Endodermal cell (in vitro differentiated cells): ENCODE results near the gene GSG1L. TPM values are rescaled to one million over a fixed set of nuclear protein-coding genes. Genes with fewer than 3 reads are reported as not detected.
A peak's percentile ranks its signal among the peaks of the same experiment; 100 is the strongest.

Source experiments
- DNase-seq: peaks from one replicate; pipeline ENCODE4 v3.0.0-alpha.2; 2017
- H3K27ac ChIP-seq: 2 replicates; pipeline ENCODE4 v1.5.1; 2013; ENCODE audit warnings: mild to moderate bottlenecking, low read depth, low read length, moderate library complexity
- H3K27me3 ChIP-seq: 2 replicates; pipeline ENCODE4 v1.6.1; 2013; ENCODE audit warnings: mild to moderate bottlenecking, low read length, moderate library complexity; ENCODE audit not compliant: insufficient read depth, control insufficient read depth, poor library complexity, severe bottlenecking
- H3K36me3 ChIP-seq: 2 replicates; pipeline ENCODE4 v1.7.0; 2013; ENCODE audit warnings: mild to moderate bottlenecking, low read length, moderate library complexity; ENCODE audit not compliant: control insufficient read depth, insufficient read depth
- H3K4me1 ChIP-seq: one replicate; pipeline ENCODE4 v1.7.0; 2013; ENCODE audit warnings: low read length; ENCODE audit not compliant: control insufficient read depth, insufficient read depth
- H3K4me3 ChIP-seq: 2 replicates; pipeline ENCODE4 v1.5.1; 2013; ENCODE audit warnings: mild to moderate bottlenecking, low read length, moderate library complexity
- H3K9ac ChIP-seq: 2 replicates; pipeline ENCODE4 v1.6.1; 2013; ENCODE audit warnings: mild to moderate bottlenecking, low read length, moderate library complexity; ENCODE audit not compliant: poor library complexity, severe bottlenecking; ENCODE audit errors: extremely low read depth
- H3K9me3 ChIP-seq: 2 replicates; pipeline ENCODE4 v1.6.1; 2013; ENCODE audit warnings: mild to moderate bottlenecking, low read length, moderate library complexity; ENCODE audit not compliant: control insufficient read depth
- H3K27ac Mint-ChIP-seq: 2 replicates; pipeline ENCODE4 v1.8.0; 2020; ENCODE audit warnings: mixed read lengths
- H3K27me3 Mint-ChIP-seq: 2 replicates; pipeline ENCODE4 v1.8.0; 2021; ENCODE audit warnings: mild to moderate bottlenecking, mixed read lengths; ENCODE audit not compliant: insufficient read depth
- H3K36me3 Mint-ChIP-seq: 2 replicates; pipeline ENCODE4 v1.8.0; 2020; ENCODE audit warnings: low read depth, mixed read lengths
- H3K4me1 Mint-ChIP-seq: 2 replicates; pipeline ENCODE4 v1.8.0; 2020; ENCODE audit warnings: mixed read lengths
- H3K4me3 Mint-ChIP-seq: 2 replicates; pipeline ENCODE4 v1.8.0; 2020; ENCODE audit warnings: mild to moderate bottlenecking, moderate library complexity, mixed read lengths
- H3K9me3 Mint-ChIP-seq: 2 replicates; pipeline ENCODE4 v1.8.0; 2020; ENCODE audit warnings: mild to moderate bottlenecking, mixed read lengths
- CTCF ChIP-seq: fragments of 200-600 bp; sonication (generic); conservative IDR thresholded peaks from 2 replicates; pipeline ENCODE4 v1.5.0; 2021; ENCODE audit warnings: antibody characterized with exemption, mild to moderate bottlenecking
- WGBS, 2 experiments: methylation state at CpG; one replicate each; pipeline versions ENCODE4 v1.1.5 to v1.1.7; 2013; ENCODE audit warnings: missing lambda C conversion rate in 2 of 2, mixed read lengths in 1 of 2; ENCODE audit not compliant: insufficient coverage in 1 of 2, insufficient read length in 1 of 2; 5-methylcytosine and 5-hydroxymethylcytosine counted together
- total RNA-seq, 2 donors: library from RNA; stranded (reverse); fragmentation: NEBNext Ultra II Directional in 1 of 2; extraction: Animal tissue kit (Norgen Biotek cat#: 25700) in 1 of 2; gene quantifications; 2 replicates in 1 of 2; 3 replicates in 1 of 2; pipeline ENCODE4 v1.2.1, GENCODE V29; 2021

Gene GSG1L
- total RNA-seq, 2 donors from 2014 or later = 0.24 TPM; not detected in 1

GRCh38 chr16:27748868-27749546, 314.5 kb downstream of the GSG1L start:
- H3K4me3 Mint-ChIP-seq = no peak overlapping the region
- DNase-seq = peak; percentile 82
- no peaks in the 10 kb centered on the region for H3K27me3 ChIP-seq
- no peak overlapping the region for H3K9ac ChIP-seq
- no peaks in the 10 kb centered on the region for H3K9me3 ChIP-seq
- no peak overlapping the region for H3K27ac ChIP-seq
- no peak overlapping the region for H3K4me3 ChIP-seq
- no peaks in the 10 kb centered on the region for H3K4me1 Mint-ChIP-seq
- peaks cover 21% of the 10 kb centered on the region for H3K36me3 Mint-ChIP-seq
- peaks cover 13% of the 10 kb centered on the region for H3K36me3 ChIP-seq
- no peak overlapping the region for H3K27ac Mint-ChIP-seq
- TF ChIP-seq CTCF = peak; percentile 71
- 62 to 63% methylated on average over 9 to 12 of the region's 12 CpGs for WGBS, 2 experiments
- H3K9me3 Mint-ChIP-seq = no peaks in the 10 kb centered on the region
- no peaks in the 10 kb centered on the region for H3K4me1 ChIP-seq
- H3K27me3 Mint-ChIP-seq = no peaks in the 10 kb centered on the region

- Histone ChIP-seq H3K9me3 (no peaks in the 10 kb centered on the region), H3K27me3 (no peaks in the 10 kb centered on the region), H3K4me3 (no peak overlapping the region), H3K9ac (no peak overlapping the region), H3K27ac (no peak overlapping the region), H3K36me3 (peaks cover 17% of the 10 kb centered on the region), H3K4me1 (no peaks in the 10 kb centered on the region)
- H3K27ac Mint-ChIP-seq = no peak overlapping the region
- H3K4me1 Mint-ChIP-seq = no peaks in the 10 kb centered on the region
- 92 to 94% methylated on average over 14 of the region's 14 CpGs for WGBS, 2 experiments
- H3K36me3 Mint-ChIP-seq = peaks cover 30% of the 10 kb centered on the region
- H3K4me3 Mint-ChIP-seq = no peak overlapping the region
- no peak for TF ChIP-seq CTCF
- no peaks in the 10 kb centered on the region for H3K9me3 Mint-ChIP-seq
- H3K27me3 Mint-ChIP-seq = no peaks in the 10 kb centered on the region
- DNase-seq = no peak
Observed at GRCh38 chr16:27747946-27748345, 315.6 kb downstream of the GSG1L start.

GRCh38 chr16:27746076-27746855, 317.2 kb downstream of the GSG1L start:
- H3K9ac ChIP-seq = no peak overlapping the region
- Mint-ChIP-seq H3K27me3 (no peaks in the 10 kb centered on the region), H3K4me3 (no peak overlapping the region), H3K27ac (no peak overlapping the region), H3K4me1 (no peaks in the 10 kb centered on the region), H3K9me3 (no peaks in the 10 kb centered on the region), H3K36me3 (peaks cover 35% of the 10 kb centered on the region)
- no peaks in the 10 kb centered on the region for H3K9me3 ChIP-seq
- H3K27me3 ChIP-seq = no peaks in the 10 kb centered on the region
- H3K27ac ChIP-seq = no peak overlapping the region
- H3K36me3 ChIP-seq = peaks cover 17% of the 10 kb centered on the region
- 94 to 95% methylated on average over 12 to 18 of the region's 18 CpGs for WGBS, 2 experiments
- no peak overlapping the region for H3K4me3 ChIP-seq
- no peaks in the 10 kb centered on the region for H3K4me1 ChIP-seq
- DNase-seq = no peak
- no peak for TF ChIP-seq CTCF
